Kidney (tissue), 14 donors: Measurements from ENCODE around the gene C1QL1. TPM values are rescaled to one million over a fixed set of nuclear protein-coding genes. Genes with fewer than 3 reads are reported as not detected.

Experiments used
- DNase-seq, 5 donors: peaks; one replicate each; pipeline ENCODE4 v3.0.0-alpha.2; 2013 to 2020
- FAIRE-seq: peaks from 2 replicates; lab custom pipeline; 2012; peaks lifted over from hg19 to GRCh38; lab: Jason Lieb, UNC
- H3K27ac ChIP-seq, 2 donors: one replicate each; pipeline ENCODE4 v1.7.0; 2013; ENCODE audit warnings: low read depth in 2 of 2, low read length in 2 of 2, inconsistent platforms in 1 of 2
- H3K27me3 ChIP-seq: one replicate; pipeline ENCODE4 v1.7.1; 2013; ENCODE audit warnings: low read length, inconsistent platforms; ENCODE audit not compliant: control insufficient read depth, insufficient read depth
- H3K36me3 ChIP-seq, 3 donors: one replicate each; pipeline versions ENCODE4 v1.7.0 to v1.7.1; 2013; ENCODE audit warnings: low read length in 3 of 3, control low read depth in 1 of 3, inconsistent platforms in 1 of 3; ENCODE audit not compliant: insufficient read depth in 3 of 3, control insufficient read depth in 2 of 3
- H3K4me1 ChIP-seq, 3 donors: one replicate each; pipeline versions ENCODE4 v1.7.0 to v1.7.1; 2013; ENCODE audit warnings: low read length in 3 of 3, inconsistent platforms in 1 of 3, low read depth in 1 of 3; ENCODE audit not compliant: control insufficient read depth in 2 of 3, insufficient read depth in 2 of 3
- H3K4me3 ChIP-seq, 3 donors: one replicate each; pipeline versions ENCODE4 v1.7.0 to v1.8.1; 2013; ENCODE audit warnings: low read length in 3 of 3, control low read depth in 1 of 3, inconsistent platforms in 1 of 3
- H3K9ac ChIP-seq, 3 donors: one replicate each; pipeline versions ENCODE4 v1.7.0 to v1.7.1; 2013; ENCODE audit warnings: low read length in 3 of 3, control low read depth in 1 of 3, inconsistent platforms in 1 of 3
- H3K9me3 ChIP-seq, 3 donors: one replicate each; pipeline versions ENCODE4 v1.7.0 to v1.7.1; 2013; ENCODE audit warnings: low read length in 3 of 3, control low read depth in 1 of 3, inconsistent platforms in 1 of 3; ENCODE audit not compliant: control insufficient read depth in 2 of 3, insufficient read depth in 1 of 3
- intact Hi-C: fragments of 100-400 bp; cut with DNase I; formaldehyde crosslinking; loops from one replicate; pipeline ENCODE4 v1.11.1; 2022
- polyA plus RNA-seq: library from polyadenylated mRNA; stranded (reverse); fragments of 350-450 nt; fragmentation: Illumina TruSeq; extraction: RNeasy Lipid Tissue Mini Kit (QIAGEN cat#74804); gene quantifications from one replicate; pipeline ENCODE4 v1.2.3, GENCODE V29; 2014; ENCODE audit warnings: low read depth, low replicate concordance; ENCODE audit not compliant: insufficient read depth
- total RNA-seq: library from RNA; stranded (reverse); fragmentation: NEBNext Ultra II Directional; extraction: Animal tissue kit (Norgen Biotek cat#: 25700); gene quantifications from one replicate; pipeline ENCODE4 v1.2.1, GENCODE V29; 2021
- TF ChIP-seq, protein P1 (sequence below): IDR thresholded peaks from 3 replicates; pipeline ENCODE4 v1.5.1; 2012; ENCODE audit warnings: mild to moderate bottlenecking, moderate library complexity, borderline replicate concordance; ENCODE audit not compliant: insufficient read depth; ENCODE audit errors: extremely low read depth
- donor health status: control.
- donor health status: control.
- donor health status: control.
- donor health status: control.
- donor health status: control.
- donor health status: DM: yes; HTN: yes; CAD: no.
- donor health status: Normal renal cell carcinoma (clear cell type).

C1QL1 gene
- total and polyA plus RNA-seq, 2 donors from 2014 or later: 0.76 to 25.4 TPM

- intact Hi-C loops: no loop called here
- TF ChIP-seq, protein P1, sequence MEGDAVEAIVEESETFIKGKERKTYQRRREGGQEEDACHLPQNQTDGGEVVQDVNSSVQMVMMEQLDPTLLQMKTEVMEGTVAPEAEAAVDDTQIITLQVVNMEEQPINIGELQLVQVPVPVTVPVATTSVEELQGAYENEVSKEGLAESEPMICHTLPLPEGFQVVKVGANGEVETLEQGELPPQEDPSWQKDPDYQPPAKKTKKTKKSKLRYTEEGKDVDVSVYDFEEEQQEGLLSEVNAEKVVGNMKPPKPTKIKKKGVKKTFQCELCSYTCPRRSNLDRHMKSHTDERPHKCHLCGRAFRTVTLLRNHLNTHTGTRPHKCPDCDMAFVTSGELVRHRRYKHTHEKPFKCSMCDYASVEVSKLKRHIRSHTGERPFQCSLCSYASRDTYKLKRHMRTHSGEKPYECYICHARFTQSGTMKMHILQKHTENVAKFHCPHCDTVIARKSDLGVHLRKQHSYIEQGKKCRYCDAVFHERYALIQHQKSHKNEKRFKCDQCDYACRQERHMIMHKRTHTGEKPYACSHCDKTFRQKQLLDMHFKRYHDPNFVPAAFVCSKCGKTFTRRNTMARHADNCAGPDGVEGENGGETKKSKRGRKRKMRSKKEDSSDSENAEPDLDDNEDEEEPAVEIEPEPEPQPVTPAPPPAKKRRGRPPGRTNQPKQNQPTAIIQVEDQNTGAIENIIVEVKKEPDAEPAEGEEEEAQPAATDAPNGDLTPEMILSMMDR: no peak
- H3K4me3 ChIP-seq: no peak overlapping the region
- no peak overlapping the region for H3K27ac ChIP-seq
- no peaks in the 10 kb centered on the region for H3K36me3 ChIP-seq
- no peak for FAIRE-seq
- DNase-seq: peak in 2 of 5 donors; percentile 24 to 41
- no peaks in the 10 kb centered on the region for H3K4me1 ChIP-seq
- H3K9ac ChIP-seq: no peak overlapping the region
- H3K27me3 ChIP-seq: peaks cover 3% of the 10 kb centered on the region
- H3K9me3 ChIP-seq: no peaks in the 10 kb centered on the region
Measured at GRCh38 chr17:44988044-44988942, 20.2 kb upstream of the C1QL1 start.

GRCh38 chr17:44983563-44983962, 15.5 kb upstream of the C1QL1 start:
- H3K4me1 ChIP-seq: peaks cover 0 to 3% (median 0%) of the 10 kb centered on the region in 3 donors
- DNase-seq: peak in 1 of 5 donors; percentile 31
- no peak overlapping the region for H3K4me3 ChIP-seq
- no peak overlapping the region for H3K9ac ChIP-seq
- H3K27ac ChIP-seq: no peak overlapping the region
- H3K36me3 ChIP-seq: no peaks in the 10 kb centered on the region
- no peak for FAIRE-seq
- intact Hi-C loops: no loop called here
- TF ChIP-seq, protein P1: no peak
- H3K9me3 ChIP-seq: no peaks in the 10 kb centered on the region
- peaks cover 3% of the 10 kb centered on the region for H3K27me3 ChIP-seq

GRCh38 chr17:44982113-44982702, 14.1 kb upstream of the C1QL1 start:
- peaks cover 0 to 3% (median 0%) of the 10 kb centered on the region in 3 donors for H3K4me1 ChIP-seq
- H3K9me3 ChIP-seq: no peaks in the 10 kb centered on the region
- no peak for DNase-seq
- TF ChIP-seq, protein P1: no peak
- no peak overlapping the region for H3K27ac ChIP-seq
- intact Hi-C loops: no loop called here
- H3K4me3 ChIP-seq: no peak overlapping the region
- no peak overlapping the region for H3K9ac ChIP-seq
- no peak for FAIRE-seq
- H3K36me3 ChIP-seq: no peaks in the 10 kb centered on the region
- peaks cover 3% of the 10 kb centered on the region for H3K27me3 ChIP-seq
